ENCODE measurements around the gene POLR3A.

DNA sequence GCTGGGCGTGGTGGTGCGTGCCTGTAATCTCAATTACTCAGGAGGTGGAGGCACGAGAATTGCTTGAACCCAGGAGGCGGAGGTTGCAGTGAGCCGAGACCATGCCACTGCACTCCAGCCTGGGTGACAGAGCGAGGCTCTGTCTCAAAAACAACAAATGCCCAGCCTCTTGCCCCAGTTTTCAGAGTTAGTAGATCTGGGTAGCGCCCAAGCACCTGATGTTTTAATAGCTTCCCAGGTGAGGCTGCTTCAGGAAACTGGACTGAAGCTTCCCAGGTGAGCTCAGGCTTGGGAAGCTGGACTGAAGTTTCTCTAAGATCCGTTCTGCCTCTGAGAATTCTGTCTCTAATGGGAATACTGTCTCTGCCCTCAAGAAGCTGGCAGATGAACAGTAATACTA, 16.5 kb upstream of the POLR3A start:
- TF ChIP-seq, protein P1, sequence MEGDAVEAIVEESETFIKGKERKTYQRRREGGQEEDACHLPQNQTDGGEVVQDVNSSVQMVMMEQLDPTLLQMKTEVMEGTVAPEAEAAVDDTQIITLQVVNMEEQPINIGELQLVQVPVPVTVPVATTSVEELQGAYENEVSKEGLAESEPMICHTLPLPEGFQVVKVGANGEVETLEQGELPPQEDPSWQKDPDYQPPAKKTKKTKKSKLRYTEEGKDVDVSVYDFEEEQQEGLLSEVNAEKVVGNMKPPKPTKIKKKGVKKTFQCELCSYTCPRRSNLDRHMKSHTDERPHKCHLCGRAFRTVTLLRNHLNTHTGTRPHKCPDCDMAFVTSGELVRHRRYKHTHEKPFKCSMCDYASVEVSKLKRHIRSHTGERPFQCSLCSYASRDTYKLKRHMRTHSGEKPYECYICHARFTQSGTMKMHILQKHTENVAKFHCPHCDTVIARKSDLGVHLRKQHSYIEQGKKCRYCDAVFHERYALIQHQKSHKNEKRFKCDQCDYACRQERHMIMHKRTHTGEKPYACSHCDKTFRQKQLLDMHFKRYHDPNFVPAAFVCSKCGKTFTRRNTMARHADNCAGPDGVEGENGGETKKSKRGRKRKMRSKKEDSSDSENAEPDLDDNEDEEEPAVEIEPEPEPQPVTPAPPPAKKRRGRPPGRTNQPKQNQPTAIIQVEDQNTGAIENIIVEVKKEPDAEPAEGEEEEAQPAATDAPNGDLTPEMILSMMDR (IDR thresholded peaks at IDR 0.05), result no peak
- TF ChIP-seq POLR2A (IDR thresholded peaks at IDR 0.05), result no peak

All from esophagus squamous epithelium (tissue), 4 donors.